Mucosa of descending colon (tissue), 3 donors: Measurements from ENCODE around the gene TRIM41. TPM values are rescaled to one million over a fixed set of nuclear protein-coding genes. Genes with fewer than 3 reads are reported as not detected.
"Not testable (repeated sequence)": the region's sequence is repeated elsewhere in the genome, so short reads cannot be mapped to it uniquely, and the experiment has no call there.

ENCODE experiments used
- ATAC-seq: fragments of 200-7000 bp; cut with Tn5 transposase; one replicate; pipeline ENCODE4 v1.9.1; 2020; ENCODE audit warnings: mild to moderate bottlenecking, moderate library complexity
- DNase-seq, 3 donors: peaks; one replicate each; pipeline ENCODE4 v3.0.0-alpha.2; 2020
- H3K36me3 ChIP-seq: fragments of 200-600 bp; one replicate; pipeline ENCODE4 v1.8.0; 2021; ENCODE audit warnings: low read depth, mild to moderate bottlenecking
- H3K4me1 ChIP-seq: fragments of 200-600 bp; one replicate; pipeline ENCODE4 v1.8.0; 2021; ENCODE audit warnings: low read depth, mild to moderate bottlenecking
- H3K4me3 ChIP-seq: fragments of 200-600 bp; one replicate; pipeline ENCODE4 v1.8.0; 2021; ENCODE audit warnings: mild to moderate bottlenecking
- H3K9me3 ChIP-seq: fragments of 200-600 bp; one replicate; pipeline ENCODE4 v1.8.0; 2021; ENCODE audit warnings: mild to moderate bottlenecking
- CTCF ChIP-seq: fragments of 200-600 bp; IDR thresholded peaks from one replicate; pipeline ENCODE4 v1.8.0; 2022; ENCODE audit warnings: antibody characterized with exemption, mild to moderate bottlenecking
- intact Hi-C, 2 donors: fragments of 100-400 bp; cut with DNase I in 1 of 2; cut with micrococcal nuclease in 1 of 2; formaldehyde crosslinking; loops; one replicate each; pipeline versions ENCODE4 v1.11.0 to v1.11.1; 2022; cut with DNase I, micrococcal nuclease
- total RNA-seq, 3 donors: library from RNA; stranded (reverse); fragmentation: NEBNext Ultra II Directional in 2 of 3; extraction: Animal tissue kit (Norgen Biotek cat#: 25700) in 2 of 3; gene quantifications; one replicate each; pipeline versions ENCODE4 v1.2.1 to v1.2.4, GENCODE V29; 2021 to 2023
- donor health status: DM: no; HTN: no; CAD: no; lungs with moderate emphysema.
- donor health status: DM: no; HTN: no; CAD: no.
- donor health status: DM: no; HTN: yes; CAD: no.

The TRIM41 gene
- total RNA-seq, 3 donors from 2014 or later: 25.6 to 34.0 (median 27.6) TPM

DNA sequence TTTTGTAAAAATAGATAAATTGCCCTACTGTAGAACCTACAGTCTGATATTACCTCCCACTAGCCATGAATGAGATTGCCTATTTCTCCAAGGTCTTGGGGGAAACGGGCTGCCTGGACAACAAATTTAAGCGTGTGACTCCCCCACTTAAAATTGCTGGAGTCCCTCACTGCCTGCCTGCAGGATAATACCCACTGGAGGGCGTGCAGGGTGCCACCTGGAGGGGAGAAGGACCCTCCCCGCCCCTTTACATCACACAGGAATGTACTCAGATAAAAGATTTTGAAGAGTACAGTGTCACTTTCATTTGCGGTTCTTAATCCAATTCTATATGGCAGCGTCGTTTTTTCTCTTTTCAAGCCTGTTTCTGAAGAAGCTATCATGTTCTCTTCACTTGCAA is 11.9 kb upstream of the TRIM41 start:
- Histone ChIP-seq H3K4me1 (peaks cover 8% of the 10 kb centered on the region), H3K36me3 (no peaks in the 10 kb centered on the region), H3K9me3 (no peaks in the 10 kb centered on the region), H3K4me3 (no peak overlapping the region)
- TF ChIP-seq CTCF: no peak
- DNase-seq (no peak), ATAC-seq (no peak)
- intact Hi-C loops: no loop called here

DNA sequence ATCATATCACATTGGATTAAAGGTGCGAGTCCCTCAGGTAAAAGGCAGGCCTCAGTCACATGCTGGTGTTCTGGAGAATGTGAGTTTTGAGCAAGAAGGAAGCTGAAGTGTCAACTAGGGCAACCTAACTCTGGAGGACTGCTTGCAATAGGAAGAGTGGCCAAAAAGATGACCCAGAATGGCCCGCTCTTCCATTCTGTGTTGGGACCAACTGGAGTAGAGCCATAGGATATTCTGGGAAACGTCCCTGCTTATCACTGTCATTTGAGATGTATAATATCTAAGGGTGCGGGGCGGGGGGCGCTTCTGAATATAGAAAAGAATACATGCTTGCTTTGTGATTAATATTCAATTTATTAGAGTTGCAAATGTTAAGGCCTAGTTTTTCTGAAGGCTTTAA is 11.0 kb upstream of the TRIM41 start:
- no peak for TF ChIP-seq CTCF
- intact Hi-C loops: no loop called here
- Histone ChIP-seq H3K36me3 (no peaks in the 10 kb centered on the region), H3K9me3 (no peaks in the 10 kb centered on the region), H3K4me1 (peaks cover 5% of the 10 kb centered on the region), H3K4me3 (no peak overlapping the region)
- ATAC-seq: no peak
- no peak for DNase-seq

DNA sequence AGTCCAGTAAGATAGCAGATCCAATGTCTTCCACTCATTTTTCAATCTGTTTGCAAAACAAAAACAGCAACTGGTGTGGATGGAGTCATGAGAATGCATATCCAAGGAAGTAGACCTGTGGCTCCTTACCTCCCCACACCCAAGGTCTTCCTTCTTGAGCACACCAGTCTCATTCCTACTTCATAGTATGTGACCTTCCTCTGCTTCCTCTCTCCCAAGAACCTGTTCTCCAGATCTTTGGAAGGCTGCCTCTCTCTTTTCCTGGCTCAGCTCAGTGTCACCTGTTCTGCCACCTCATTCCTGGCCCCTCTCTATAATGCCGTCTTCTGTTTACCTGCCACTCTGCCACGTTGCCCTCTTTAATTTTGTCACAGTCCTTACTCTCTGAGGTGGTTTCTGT is 10.1 kb upstream of the TRIM41 start:
- ATAC-seq (no peak), DNase-seq (no peak)
- Histone ChIP-seq H3K4me3 (no peak overlapping the region), H3K4me1 (peaks cover 11% of the 10 kb centered on the region), H3K36me3 (no peaks in the 10 kb centered on the region), H3K9me3 (no peaks in the 10 kb centered on the region)
- intact Hi-C loops: no loop called here
- no peak for TF ChIP-seq CTCF

DNA sequence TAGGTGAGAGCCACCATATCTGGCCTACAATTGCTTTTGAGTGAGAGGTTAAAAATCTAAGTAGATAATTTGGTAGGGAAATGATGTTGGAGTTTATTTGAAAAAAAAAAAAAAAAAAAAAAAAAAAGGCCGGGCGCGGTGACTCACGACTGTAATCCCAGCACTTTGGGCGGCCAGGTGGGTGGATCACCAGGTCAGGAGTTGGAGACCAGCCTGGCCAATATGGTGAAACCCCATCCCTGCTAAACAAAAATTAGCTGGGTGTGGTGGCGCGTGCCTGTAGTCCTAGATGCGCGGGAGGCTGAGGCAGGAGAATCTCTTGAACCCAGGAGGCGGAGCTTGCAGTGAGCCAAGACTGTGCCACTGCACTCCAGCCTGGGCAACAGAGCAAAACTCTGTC is 8.8 kb upstream of the TRIM41 start:
- H3K36me3 ChIP-seq, intact Hi-C loops, H3K4me3 ChIP-seq, ATAC-seq, DNase-seq, H3K9me3 ChIP-seq: not testable (repeated sequence)
- peaks cover 12% of the 10 kb centered on the region for H3K4me1 ChIP-seq

- DNase-seq (no peak), ATAC-seq (no peak)
- no peak for TF ChIP-seq CTCF
- intact Hi-C loops: no loop called here
- no peaks in the 10 kb centered on the region for H3K9me3 ChIP-seq
- peaks cover 12% of the 10 kb centered on the region for H3K4me1 ChIP-seq
- H3K36me3 ChIP-seq: no peaks in the 10 kb centered on the region
- no peak overlapping the region for H3K4me3 ChIP-seq
Measured at GRCh38 chr5:181215997-181216989, 6.8 kb upstream of the TRIM41 start.

DNA sequence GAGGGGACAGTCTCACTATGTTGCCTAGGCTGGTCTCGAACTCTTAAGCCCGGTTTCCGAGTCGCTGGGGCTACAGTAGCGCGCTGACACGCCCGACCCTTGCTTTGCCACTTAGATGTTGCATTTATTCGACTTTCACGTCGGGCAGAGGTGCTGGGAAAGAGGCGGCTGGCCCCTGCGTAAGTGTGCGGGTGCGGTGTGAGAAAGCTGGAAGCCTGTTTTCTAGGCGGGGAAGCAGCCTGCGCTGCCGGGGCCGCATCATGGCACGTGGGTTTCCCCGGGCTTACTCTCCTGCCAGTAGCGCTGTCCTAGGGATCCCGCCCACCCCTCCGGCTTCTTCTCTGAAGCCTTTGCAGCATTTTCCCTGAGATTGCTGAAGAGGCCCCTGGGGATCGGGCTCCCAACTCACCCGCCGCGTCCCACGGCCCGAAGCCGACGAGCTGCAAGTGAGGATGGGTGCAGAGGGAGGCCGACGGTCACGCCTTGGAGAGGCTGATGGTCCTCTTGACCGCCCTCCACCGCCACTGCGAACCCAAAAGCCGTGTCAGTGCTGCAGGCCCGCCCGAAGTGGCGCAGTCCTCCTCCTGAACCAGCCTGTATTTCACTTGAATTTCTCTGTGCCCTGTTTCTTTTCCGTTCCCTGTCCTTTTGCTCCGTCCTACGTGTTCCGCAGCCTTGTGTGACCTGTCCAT is 5.8 kb upstream of the TRIM41 start:
- intact Hi-C loops: no loop called here
- no peaks in the 10 kb centered on the region for H3K9me3 ChIP-seq
- DNase-seq: peak; percentile 44 to 72 (median 66)
- no peaks in the 10 kb centered on the region for H3K36me3 ChIP-seq
- H3K4me1 ChIP-seq: peaks cover 12% of the 10 kb centered on the region
- peak; percentile 26 for ATAC-seq
- TF ChIP-seq CTCF: no peak
- no peak overlapping the region for H3K4me3 ChIP-seq
